ENCODE data around the gene LPCAT1.

The LPCAT1 gene

DNA sequence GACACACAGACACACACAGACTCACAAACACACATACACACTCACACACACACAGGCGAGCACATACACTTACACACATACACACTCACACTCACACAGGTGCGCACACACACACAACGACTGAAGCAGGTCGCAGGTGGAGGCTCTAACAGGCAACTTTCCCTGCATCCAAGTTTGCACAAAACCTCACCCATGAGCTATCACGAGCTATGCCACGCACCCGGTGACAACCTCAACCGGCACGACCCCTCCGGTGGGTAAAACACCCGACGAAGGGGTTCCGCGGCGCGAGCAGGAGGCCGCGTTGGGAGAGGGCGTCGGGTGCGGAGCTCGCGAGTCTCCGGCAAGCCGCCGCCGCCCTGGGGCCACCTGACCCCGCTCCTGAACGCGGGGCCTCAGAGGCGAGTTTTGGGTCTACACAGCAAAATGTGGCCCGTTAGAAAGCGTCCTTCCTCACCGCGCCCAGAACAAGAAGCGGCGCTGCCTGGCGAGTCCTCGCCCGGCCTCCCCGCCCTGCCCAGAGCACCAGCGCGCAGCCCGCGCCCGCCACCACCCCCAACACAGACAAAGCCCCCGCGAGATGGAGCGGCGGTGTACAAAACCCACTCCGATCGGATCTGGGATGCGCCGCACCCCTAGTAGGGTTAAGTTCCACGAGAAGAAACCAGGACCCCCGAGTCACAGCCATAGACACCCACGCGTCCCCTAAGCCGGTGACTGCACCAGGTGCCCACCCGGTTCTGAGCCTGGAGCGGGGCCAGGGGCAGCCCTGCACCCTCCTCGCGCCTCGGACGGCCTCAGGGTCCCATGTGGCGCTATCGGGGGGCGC, 79.2 kb downstream of the LPCAT1 start:
- no peak overlapping the region for H3K4me3 ChIP-seq (ENCODE audit: low read length)
- DNase-seq (ENCODE audit: low read depth), result no peak
- TF ChIP-seq, protein P1, sequence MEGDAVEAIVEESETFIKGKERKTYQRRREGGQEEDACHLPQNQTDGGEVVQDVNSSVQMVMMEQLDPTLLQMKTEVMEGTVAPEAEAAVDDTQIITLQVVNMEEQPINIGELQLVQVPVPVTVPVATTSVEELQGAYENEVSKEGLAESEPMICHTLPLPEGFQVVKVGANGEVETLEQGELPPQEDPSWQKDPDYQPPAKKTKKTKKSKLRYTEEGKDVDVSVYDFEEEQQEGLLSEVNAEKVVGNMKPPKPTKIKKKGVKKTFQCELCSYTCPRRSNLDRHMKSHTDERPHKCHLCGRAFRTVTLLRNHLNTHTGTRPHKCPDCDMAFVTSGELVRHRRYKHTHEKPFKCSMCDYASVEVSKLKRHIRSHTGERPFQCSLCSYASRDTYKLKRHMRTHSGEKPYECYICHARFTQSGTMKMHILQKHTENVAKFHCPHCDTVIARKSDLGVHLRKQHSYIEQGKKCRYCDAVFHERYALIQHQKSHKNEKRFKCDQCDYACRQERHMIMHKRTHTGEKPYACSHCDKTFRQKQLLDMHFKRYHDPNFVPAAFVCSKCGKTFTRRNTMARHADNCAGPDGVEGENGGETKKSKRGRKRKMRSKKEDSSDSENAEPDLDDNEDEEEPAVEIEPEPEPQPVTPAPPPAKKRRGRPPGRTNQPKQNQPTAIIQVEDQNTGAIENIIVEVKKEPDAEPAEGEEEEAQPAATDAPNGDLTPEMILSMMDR (conservative IDR thresholded peaks at IDR 0.05; ENCODE audit: low read length), result no peak

DNA sequence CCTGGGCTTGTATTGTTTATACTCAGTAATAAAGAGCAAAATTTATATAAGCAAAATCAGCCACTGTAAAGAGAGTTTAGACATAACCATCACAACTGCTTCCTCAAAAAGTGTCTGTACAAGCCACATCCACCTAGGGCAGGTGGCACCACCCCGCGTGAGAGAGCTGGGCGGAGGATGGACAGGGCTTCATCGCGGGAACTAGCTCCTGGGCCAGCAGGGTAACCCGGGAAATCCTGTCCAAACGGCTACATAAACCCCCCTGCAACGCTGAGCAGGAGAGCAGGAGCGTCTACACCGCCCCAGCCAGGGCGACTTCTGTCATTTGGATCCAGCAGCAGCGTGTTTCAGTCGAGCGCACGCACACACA, 79.8 kb downstream of the LPCAT1 start:
- H3K4me3 ChIP-seq (ENCODE audit: low read length), result no peak overlapping the region
- DNase-seq (ENCODE audit: low read depth), result no peak
- TF ChIP-seq, protein P1 (conservative IDR thresholded peaks at IDR 0.05; ENCODE audit: low read length), result no peak

DNA sequence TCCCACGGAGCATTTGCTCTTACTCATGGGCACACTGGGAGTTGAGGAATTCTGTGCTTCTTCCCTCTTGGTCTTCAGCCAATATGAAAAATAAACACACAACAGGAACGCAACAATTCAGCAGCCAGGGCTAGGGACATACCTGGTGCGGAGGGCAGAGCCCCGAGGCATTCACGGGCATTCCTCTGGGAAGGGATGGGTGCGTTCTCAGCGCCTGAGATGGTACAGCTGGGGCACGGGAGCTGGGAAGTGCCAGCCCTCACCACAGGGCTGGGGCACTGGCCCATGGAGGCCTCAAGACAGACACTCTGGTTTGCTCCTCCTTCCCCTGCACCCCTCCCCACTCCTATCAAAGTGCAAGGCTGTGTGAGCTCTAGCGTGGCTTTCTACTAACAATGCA, 80.6 kb downstream of the LPCAT1 start:
- no peak overlapping the region for H3K4me3 ChIP-seq (ENCODE audit: low read length)
- TF ChIP-seq, protein P1 (conservative IDR thresholded peaks at IDR 0.05; ENCODE audit: low read length), result no peak
- DNase-seq (ENCODE audit: low read depth), result no peak

DNA sequence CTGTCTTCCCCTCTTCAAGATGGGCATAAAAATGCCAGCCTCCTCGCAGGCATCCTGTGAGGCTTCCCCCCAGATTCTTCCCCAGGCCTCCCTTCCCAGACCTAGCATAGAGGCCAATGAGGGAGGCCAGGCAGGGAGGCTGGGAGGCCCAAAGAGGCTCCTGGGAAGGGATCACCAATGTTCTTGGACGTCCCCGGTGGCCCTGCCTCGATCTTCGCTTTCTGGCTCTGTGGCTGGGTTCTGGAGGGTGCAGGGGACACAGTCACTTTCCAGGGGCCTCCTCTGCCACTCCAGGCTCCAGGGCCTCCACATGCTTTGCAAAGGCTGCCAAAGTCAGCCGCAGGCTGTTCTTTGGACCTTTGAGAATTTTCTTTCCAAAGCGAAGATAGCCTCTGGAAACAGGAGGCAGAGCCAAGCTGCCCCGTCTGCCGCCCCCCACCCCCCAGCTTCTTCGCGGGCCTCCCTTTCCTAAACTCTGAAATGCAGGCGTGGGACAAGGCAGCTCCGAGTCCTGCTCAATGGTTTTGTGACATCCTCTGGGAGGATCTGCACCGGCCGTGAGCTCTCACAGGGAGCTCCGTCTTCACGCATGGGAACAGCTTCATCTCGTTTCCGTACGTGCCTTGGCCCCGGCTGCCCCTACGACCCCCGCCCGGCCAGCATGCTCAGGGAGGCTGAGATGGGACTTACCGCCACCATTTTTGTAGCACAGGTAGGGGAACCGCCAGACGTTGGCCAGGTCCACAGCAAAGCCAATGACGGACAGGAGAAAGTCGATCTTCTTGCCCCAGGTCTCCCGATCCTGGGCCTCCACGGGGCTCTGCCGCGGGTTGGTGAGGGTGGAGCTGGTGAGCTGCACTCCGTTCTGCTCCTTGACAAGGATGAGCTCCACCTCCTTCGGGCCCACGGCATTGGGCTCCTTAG, 81.3 kb downstream of the LPCAT1 start:
- no peak for DNase-seq (ENCODE audit: low read depth)
- no peak overlapping the region for H3K4me3 ChIP-seq (ENCODE audit: low read length)
- TF ChIP-seq, protein P1 (conservative IDR thresholded peaks at IDR 0.05; ENCODE audit: low read length), result no peak

DNA sequence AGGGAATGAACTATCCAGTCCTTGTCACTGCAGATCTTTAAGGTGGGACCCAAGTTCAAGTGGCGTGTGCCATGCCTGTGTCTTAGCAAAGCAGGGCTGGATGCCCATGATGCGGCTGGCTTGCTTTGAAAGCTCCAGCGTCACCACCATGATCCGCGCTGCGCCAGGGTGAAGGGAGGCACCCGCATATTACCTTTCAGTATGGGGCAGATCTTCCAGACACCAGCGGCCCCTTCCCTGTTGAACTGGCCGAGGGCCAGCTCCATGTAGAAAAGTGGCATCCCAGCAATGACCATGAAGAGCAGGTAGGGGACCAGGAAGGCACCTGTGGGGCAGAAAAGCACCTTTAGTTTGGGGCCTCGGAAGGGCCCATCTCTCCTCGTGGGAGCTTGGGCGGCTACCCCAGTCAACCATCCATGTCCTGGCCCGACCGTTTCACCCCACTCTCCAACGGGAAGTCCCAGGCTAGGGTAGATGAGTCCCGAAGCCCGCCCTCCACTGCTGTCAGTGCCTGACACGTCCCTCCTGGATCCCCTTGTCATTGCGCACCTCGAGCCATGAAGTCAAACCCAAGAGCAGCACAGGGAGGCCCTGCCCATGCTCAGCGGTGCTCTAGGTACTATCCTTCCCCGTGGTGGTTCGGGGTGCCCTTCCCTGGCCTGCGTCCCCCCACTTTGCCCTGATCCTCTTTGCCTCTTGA, 82.4 kb downstream of the LPCAT1 start:
- H3K4me3 ChIP-seq (ENCODE audit: low read length), result no peak overlapping the region
- DNase-seq (ENCODE audit: low read depth), result no peak
- TF ChIP-seq, protein P1 (conservative IDR thresholded peaks at IDR 0.05; ENCODE audit: low read length), result no peak

DNA sequence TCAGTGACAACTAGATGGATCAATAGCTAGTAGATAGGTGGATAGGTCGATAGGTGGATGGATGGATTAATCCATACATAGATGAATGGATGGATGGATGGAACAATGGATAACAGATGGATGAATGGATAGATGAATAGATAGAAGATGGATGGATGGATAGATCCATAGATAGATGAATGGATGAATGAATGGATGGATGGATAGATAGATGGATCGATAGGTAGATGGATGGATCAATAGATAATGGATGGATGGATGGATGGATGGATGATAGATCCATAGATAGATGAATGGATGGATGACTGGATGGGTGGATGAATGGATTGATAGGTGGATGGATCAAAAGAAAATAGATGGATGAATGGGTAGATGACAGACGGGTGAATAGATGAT, 83.7 kb downstream of the LPCAT1 start:
- DNase-seq (ENCODE audit: low read depth), result no peak
- no peak overlapping the region for H3K4me3 ChIP-seq (ENCODE audit: low read length)
- TF ChIP-seq, protein P1 (conservative IDR thresholded peaks at IDR 0.05; ENCODE audit: low read length), result no peak
